Trophoblast cell (in vitro differentiated cells and primary cell): ENCODE results near the gene TNS4.

Experiments used
- DNase-seq, 2 donors: peaks; one replicate each; pipeline ENCODE4 v3.0.0-alpha.2; 2016
- H2AFZ ChIP-seq: 2 replicates; pipeline ENCODE4 v1.6.1; 2013; ENCODE audit warnings: low read length, moderate library complexity, mild to moderate bottlenecking; ENCODE audit not compliant: insufficient read depth, poor library complexity
- H2AK5ac ChIP-seq: 2 replicates; pipeline ENCODE4 v1.6.1; 2013; ENCODE audit warnings: mild to moderate bottlenecking, low read length
- H2BK120ac ChIP-seq: 2 replicates; pipeline ENCODE4 v1.6.1; 2013; ENCODE audit warnings: low read length, mild to moderate bottlenecking, moderate library complexity; ENCODE audit not compliant: insufficient read depth, poor library complexity
- H2BK12ac ChIP-seq: 2 replicates; pipeline ENCODE4 v1.6.1; 2013; ENCODE audit warnings: mild to moderate bottlenecking, low read length, moderate library complexity
- H2BK5ac ChIP-seq: 2 replicates; pipeline ENCODE4 v1.6.1; 2013; ENCODE audit warnings: low read length, low read depth, moderate library complexity, mild to moderate bottlenecking; ENCODE audit not compliant: poor library complexity
- H3K14ac ChIP-seq: 2 replicates; pipeline ENCODE4 v1.6.1; 2013; ENCODE audit warnings: mild to moderate bottlenecking, low read length
- H3K18ac ChIP-seq: 2 replicates; pipeline ENCODE4 v1.6.1; 2013; ENCODE audit warnings: mild to moderate bottlenecking, low read length
- H3K23ac ChIP-seq: 2 replicates; pipeline ENCODE4 v1.6.1; 2013; ENCODE audit warnings: low read length
- H3K27ac ChIP-seq: 2 replicates; pipeline ENCODE4 v1.5.1; 2013; ENCODE audit warnings: low read depth, mild to moderate bottlenecking, inconsistent platforms, low read length, moderate library complexity
- H3K27me3 ChIP-seq: 2 replicates; pipeline ENCODE4 v1.6.1; 2013; ENCODE audit warnings: inconsistent platforms, mild to moderate bottlenecking, low read length, moderate library complexity; ENCODE audit not compliant: insufficient read depth
- H3K36me3 ChIP-seq, 2 experiments: 1 replicate in 1 of 2; 2 replicates in 1 of 2; pipeline ENCODE4 v1.6.1; 2013; ENCODE audit warnings: low read length in 2 of 2, mild to moderate bottlenecking in 2 of 2, moderate library complexity in 1 of 2; ENCODE audit not compliant: insufficient read depth in 2 of 2, control insufficient read depth in 1 of 2
- H3K4ac ChIP-seq: 2 replicates; pipeline ENCODE4 v1.6.1; 2013; ENCODE audit warnings: low read depth, mild to moderate bottlenecking, low read length, moderate library complexity
- H3K4me1 ChIP-seq, 2 experiments: 1 replicate in 1 of 2; 2 replicates in 1 of 2; pipeline ENCODE4 v1.6.1; 2013; ENCODE audit warnings: low read length in 2 of 2, mild to moderate bottlenecking in 2 of 2, moderate library complexity in 1 of 2; ENCODE audit not compliant: insufficient read depth in 2 of 2, control insufficient read depth in 1 of 2
- H3K4me2 ChIP-seq: 2 replicates; pipeline ENCODE4 v1.6.1; 2013; ENCODE audit warnings: inconsistent platforms, mild to moderate bottlenecking, low read length, moderate library complexity
- H3K4me3 ChIP-seq: 2 replicates; pipeline ENCODE4 v1.5.1; 2013; ENCODE audit warnings: mild to moderate bottlenecking, low read depth, low read length, inconsistent platforms
- H3K79me1 ChIP-seq: one replicate; pipeline ENCODE4 v1.6.1; 2013; ENCODE audit warnings: low read length
- H3K79me2 ChIP-seq: 2 replicates; pipeline ENCODE4 v1.6.1; 2013; ENCODE audit warnings: low read length, mild to moderate bottlenecking; ENCODE audit not compliant: control insufficient read depth, insufficient read depth, poor library complexity
- H3K9ac ChIP-seq: 2 replicates; pipeline ENCODE4 v1.6.1; 2013; ENCODE audit warnings: mild to moderate bottlenecking, low read length
- H3K9me3 ChIP-seq: 2 replicates; pipeline ENCODE4 v1.6.1; 2013; ENCODE audit warnings: low read depth, mild to moderate bottlenecking, control low read depth, inconsistent platforms, low read length; ENCODE audit not compliant: insufficient read depth
- H4K12ac ChIP-seq: 2 replicates; pipeline ENCODE4 v1.6.1; 2013; ENCODE audit warnings: low read depth, mild to moderate bottlenecking, low read length, moderate library complexity
- H4K8ac ChIP-seq: 2 replicates; pipeline ENCODE4 v1.6.1; 2013; ENCODE audit warnings: low read depth, mild to moderate bottlenecking, low read length, moderate library complexity
- H4K91ac ChIP-seq: one replicate; pipeline ENCODE4 v1.6.1; 2013; ENCODE audit warnings: low read depth, mild to moderate bottlenecking, low read length, moderate library complexity
- WGBS: extraction: QIAGEN DNeasy Blood & Tissue Kit; methylation state at CpG from one replicate; pipeline ENCODE4 v1.1.7; 2013; ENCODE audit warnings: missing lambda C conversion rate; ENCODE audit not compliant: insufficient read length, insufficient coverage; ENCODE audit errors: extremely low coverage; 5-methylcytosine and 5-hydroxymethylcytosine counted together

Gene TNS4

DNA sequence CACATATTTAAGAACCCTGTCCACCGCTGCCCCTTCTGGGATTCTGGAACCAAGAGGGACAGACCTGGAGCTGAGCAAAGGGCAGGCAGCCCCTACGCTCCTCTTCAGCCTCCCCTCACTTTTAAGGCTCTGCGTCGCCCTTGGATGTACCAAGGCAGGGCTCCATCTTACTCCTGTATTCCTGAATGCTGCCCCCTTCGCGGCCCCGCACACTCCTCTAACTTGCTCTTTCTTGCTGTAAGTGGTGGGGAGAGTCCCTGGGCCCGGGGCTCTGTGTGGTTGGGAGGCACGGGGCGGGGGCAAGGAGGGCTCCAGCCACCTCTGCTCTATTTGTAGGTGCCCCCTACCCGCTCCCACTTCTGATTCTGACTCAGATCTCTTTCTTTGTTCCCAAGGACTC is 1.2 kb downstream of the TNS4 start:
- no peaks in the 10 kb centered on the region for H3K36me3 ChIP-seq
- no peak overlapping the region for H3K4ac ChIP-seq
- no peak overlapping the region for H2AFZ ChIP-seq
- no peak overlapping the region for H3K9ac ChIP-seq
- H3K4me1 ChIP-seq: peaks cover 13 to 14% of the 10 kb centered on the region in 2 experiments
- no peak overlapping the region for H3K27ac ChIP-seq
- DNase-seq: no peak
- H3K4me3 ChIP-seq: no peak overlapping the region
- H3K79me2 ChIP-seq: no peaks in the 10 kb centered on the region
- H3K18ac ChIP-seq: no peak overlapping the region
- no peaks in the 10 kb centered on the region for H3K27me3 ChIP-seq
- H3K14ac ChIP-seq: no peak overlapping the region
- no peaks in the 10 kb centered on the region for H3K9me3 ChIP-seq
- no peak overlapping the region for H4K8ac ChIP-seq
- H4K12ac ChIP-seq: no peak overlapping the region
- H2BK5ac ChIP-seq: no peak overlapping the region
- no peak overlapping the region for H2BK120ac ChIP-seq
- H4K91ac ChIP-seq: peak overlapping the region; percentile 7
- peak overlapping the region; percentile 8 for H2BK12ac ChIP-seq
- no CpG with 5 or more reads among the region's 11 CpGs for WGBS
- H3K23ac ChIP-seq: no peak overlapping the region
- H3K4me2 ChIP-seq: no peak overlapping the region
- H3K79me1 ChIP-seq: peaks cover 8% of the 10 kb centered on the region
- H2AK5ac ChIP-seq: no peak overlapping the region

DNA sequence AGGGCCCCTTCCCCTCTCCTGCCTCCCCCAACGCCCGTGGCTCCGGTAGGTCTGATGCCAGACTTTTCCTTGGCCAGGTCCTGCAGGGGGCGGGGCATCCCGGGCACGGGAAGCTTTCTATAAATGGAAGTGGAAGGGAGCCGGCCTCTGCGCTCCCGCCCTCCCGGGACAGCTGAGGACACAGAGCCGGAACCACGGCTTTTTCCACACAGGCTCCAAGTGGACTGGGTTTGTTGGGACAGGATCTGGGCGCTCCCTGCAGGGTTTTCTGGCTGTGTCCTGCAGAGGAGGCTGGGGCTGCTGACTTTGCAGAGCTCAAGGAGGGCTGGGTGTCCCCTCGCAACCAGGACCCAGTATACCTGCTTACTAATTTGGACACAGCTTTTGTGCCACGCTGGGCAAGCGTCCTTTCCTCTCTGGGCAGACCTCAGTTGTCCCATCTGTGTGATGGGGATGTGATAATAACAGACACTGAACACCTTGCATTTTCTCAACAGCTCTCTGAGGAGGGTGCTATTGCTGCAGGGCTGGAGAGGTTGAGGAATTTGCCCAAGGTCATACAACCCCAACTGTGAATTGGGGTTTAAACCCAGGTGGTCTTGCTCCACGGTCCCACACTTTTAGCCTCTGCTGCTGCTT is 1.8 kb downstream of the TNS4 start:
- Histone ChIP-seq H3K4me3 (no peak overlapping the region), H3K36me3 (no peaks in the 10 kb centered on the region), H2BK12ac (no peak overlapping the region), H3K79me2 (no peaks in the 10 kb centered on the region), H3K27me3 (no peaks in the 10 kb centered on the region), H4K8ac (no peak overlapping the region), H3K79me1 (peaks cover 8% of the 10 kb centered on the region), H2BK5ac (no peak overlapping the region), H3K9me3 (no peaks in the 10 kb centered on the region), H3K18ac (no peak overlapping the region), H3K4me1 (peaks cover 13 to 14% of the 10 kb centered on the region in 2 experiments), H3K23ac (no peak overlapping the region), H4K91ac (peak overlapping the region; percentile 7), H2AK5ac (no peak overlapping the region), H3K4ac (no peak overlapping the region), H2AFZ (peak overlapping the region; percentile 62), H3K9ac (no peak overlapping the region), H4K12ac (no peak overlapping the region), H3K14ac (no peak overlapping the region), H2BK120ac (no peak overlapping the region), H3K27ac (no peak overlapping the region), H3K4me2 (peak overlapping the region; percentile 27)
- DNase-seq: peak; percentile 51 to 72
- WGBS: no CpG with 5 or more reads among the region's 17 CpGs

DNA sequence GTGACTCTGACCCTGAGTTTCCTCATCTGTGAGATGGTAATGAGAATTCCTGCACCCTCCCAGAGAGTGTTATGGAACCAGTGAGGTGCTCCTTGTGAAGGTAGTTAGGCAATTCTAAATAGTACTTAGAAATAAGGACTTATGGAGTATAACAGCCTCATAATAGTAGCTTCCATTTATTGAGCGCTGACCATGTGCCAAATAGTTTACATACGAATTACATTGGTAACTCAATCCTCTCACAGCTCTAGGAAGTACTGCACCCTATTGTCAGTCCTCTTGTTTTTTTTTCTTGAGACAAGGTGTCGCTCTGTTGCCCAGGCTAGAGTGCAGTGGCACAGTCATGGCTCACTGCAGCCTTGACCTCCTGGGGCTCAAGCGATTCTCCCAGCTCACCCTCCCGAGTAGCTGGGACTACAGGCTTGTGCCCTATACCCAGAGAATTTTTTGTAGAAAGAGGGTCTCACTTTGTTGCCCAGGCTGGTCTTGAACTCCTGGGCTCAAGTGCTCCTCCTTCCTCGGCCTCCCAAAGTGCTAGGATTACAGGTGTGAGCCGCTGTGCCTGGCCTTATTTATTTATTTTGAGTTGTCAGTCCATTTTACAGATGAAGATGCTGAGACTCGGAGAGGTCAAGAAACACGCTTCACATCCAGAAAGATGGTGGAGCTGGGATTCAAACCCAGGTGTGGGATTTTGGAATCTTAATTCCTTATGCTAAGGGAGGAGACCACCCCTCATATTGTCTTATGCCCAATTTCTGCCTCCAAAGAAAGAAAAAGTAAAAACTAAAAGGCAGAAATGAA is 2.9 kb downstream of the TNS4 start:
- no peaks in the 10 kb centered on the region for H3K36me3 ChIP-seq
- H2BK12ac ChIP-seq: peak overlapping the region; percentile 87
- H3K79me1 ChIP-seq: peaks cover 8% of the 10 kb centered on the region
- no peak overlapping the region for H3K9ac ChIP-seq
- no CpG with 5 or more reads among the region's 9 CpGs for WGBS
- no peak overlapping the region for H3K27ac ChIP-seq
- H3K4me2 ChIP-seq: no peak overlapping the region
- no peak overlapping the region for H3K4me3 ChIP-seq
- H3K23ac ChIP-seq: no peak overlapping the region
- H2AK5ac ChIP-seq: no peak overlapping the region
- no peak overlapping the region for H2AFZ ChIP-seq
- H3K9me3 ChIP-seq: peaks cover 3% of the 10 kb centered on the region
- no peak overlapping the region for H2BK5ac ChIP-seq
- H4K91ac ChIP-seq: no peak overlapping the region
- no peak overlapping the region for H3K4ac ChIP-seq
- H4K12ac ChIP-seq: no peak overlapping the region
- peaks cover 13 to 14% of the 10 kb centered on the region in 2 experiments for H3K4me1 ChIP-seq
- no peak for DNase-seq
- H3K18ac ChIP-seq: no peak overlapping the region
- no peaks in the 10 kb centered on the region for H3K79me2 ChIP-seq
- H3K14ac ChIP-seq: no peak overlapping the region
- no peaks in the 10 kb centered on the region for H3K27me3 ChIP-seq
- peak overlapping the region; percentile 35 for H2BK120ac ChIP-seq
- H4K8ac ChIP-seq: no peak overlapping the region

DNA sequence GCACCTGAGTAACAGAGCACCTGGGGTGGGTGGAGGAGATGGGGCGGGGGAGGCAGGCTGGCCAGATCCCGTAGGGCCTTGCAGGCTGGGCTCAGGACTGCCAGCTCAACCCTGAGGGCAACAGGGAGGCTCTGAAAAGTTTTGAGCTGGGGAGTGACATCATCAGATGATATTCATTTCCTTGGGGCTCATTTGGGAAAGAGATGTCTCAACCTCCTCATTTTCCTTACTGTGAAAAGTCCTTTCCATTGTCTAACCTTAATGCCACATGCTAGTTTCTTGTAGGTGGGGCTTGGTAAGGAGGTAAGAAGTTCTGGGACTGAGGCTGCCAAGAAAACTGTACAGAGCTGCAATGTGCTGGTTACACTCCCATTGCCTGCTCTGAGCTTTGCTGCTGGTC is 3.7 kb downstream of the TNS4 start:
- no peak overlapping the region for H4K12ac ChIP-seq
- peak overlapping the region; percentile 14 for H3K14ac ChIP-seq
- no peaks in the 10 kb centered on the region for H3K27me3 ChIP-seq
- H2BK12ac ChIP-seq: peak overlapping the region; percentile 87
- peak overlapping the region; percentile 35 for H2BK120ac ChIP-seq
- peaks cover 4% of the 10 kb centered on the region for H3K9me3 ChIP-seq
- H3K4me3 ChIP-seq: no peak overlapping the region
- H4K8ac ChIP-seq: no peak overlapping the region
- peak overlapping the region; percentile 70 for H2AK5ac ChIP-seq
- H3K79me2 ChIP-seq: no peaks in the 10 kb centered on the region
- H3K4me1 ChIP-seq: peaks cover 13 to 14% of the 10 kb centered on the region in 2 experiments
- no CpG with 5 or more reads among the region's 2 CpGs for WGBS
- DNase-seq: peak; percentile 55 to 56
- no peak overlapping the region for H3K4ac ChIP-seq
- H3K79me1 ChIP-seq: peaks cover 8% of the 10 kb centered on the region
- H3K23ac ChIP-seq: no peak overlapping the region
- no peak overlapping the region for H3K4me2 ChIP-seq
- no peak overlapping the region for H2BK5ac ChIP-seq
- H3K36me3 ChIP-seq: no peaks in the 10 kb centered on the region
- no peak overlapping the region for H3K18ac ChIP-seq
- no peak overlapping the region for H3K27ac ChIP-seq
- no peak overlapping the region for H3K9ac ChIP-seq
- no peak overlapping the region for H2AFZ ChIP-seq
- H4K91ac ChIP-seq: peak overlapping the region; percentile 43
